Hepatocyte (in vitro differentiated cells): ENCODE results near the gene COQ2. TPM values are rescaled to one million over a fixed set of nuclear protein-coding genes. Genes with fewer than 3 reads are reported as not detected.

ENCODE experiments used
- DNase-seq: peaks from one replicate; pipeline ENCODE4 v3.0.0-alpha.2; 2016; ENCODE audit warnings: low spot score
- H2AFZ ChIP-seq: fragments of 200-600 bp; sonication (generic); 2 replicates; pipeline ENCODE4 v1.6.0; 2016; ENCODE audit warnings: antibody characterized with exemption, mild to moderate bottlenecking
- H3K27ac ChIP-seq: fragments of 200-600 bp; sonication (generic); 2 replicates; pipeline ENCODE4 v1.5.1; 2016; ENCODE audit warnings: mild to moderate bottlenecking
- H3K27me3 ChIP-seq: fragments of 200-600 bp; sonication (generic); 2 replicates; pipeline ENCODE4 v1.6.1; 2016
- H3K36me3 ChIP-seq: fragments of 200-600 bp; sonication (generic); replicated peaks from 2 replicates; pipeline ENCODE4 v1.5.1; 2016; ENCODE audit warnings: low read depth; ENCODE audit not compliant: insufficient read depth
- H3K4me1 ChIP-seq: fragments of 200-600 bp; sonication (generic); 2 replicates; pipeline ENCODE4 v1.5.1; 2016; ENCODE audit warnings: mild to moderate bottlenecking, moderate library complexity; ENCODE audit not compliant: insufficient read depth
- H3K4me2 ChIP-seq: fragments of 200-600 bp; sonication (generic); 2 replicates; pipeline ENCODE4 v1.6.0; 2016
- H3K4me3 ChIP-seq: fragments of 200-600 bp; sonication (generic); 2 replicates; pipeline ENCODE4 v1.5.1; 2016; ENCODE audit warnings: mild to moderate bottlenecking
- H3K79me2 ChIP-seq: fragments of 200-600 bp; sonication (generic); 2 replicates; pipeline ENCODE4 v1.6.0; 2017; ENCODE audit warnings: mild to moderate bottlenecking
- H3K9me2 ChIP-seq: fragments of 200-600 bp; sonication (generic); replicated peaks from 2 replicates; pipeline ENCODE4 v1.6.0; 2017; ENCODE audit warnings: mild to moderate bottlenecking; ENCODE audit not compliant: insufficient read depth
- H3K9me3 ChIP-seq: fragments of 200-600 bp; sonication (generic); 2 replicates; pipeline ENCODE4 v1.5.1; 2016; ENCODE audit warnings: low read depth, mild to moderate bottlenecking
- H4K20me1 ChIP-seq: fragments of 200-600 bp; sonication (generic); 2 replicates; pipeline ENCODE4 v1.6.0; 2016; ENCODE audit warnings: mild to moderate bottlenecking; ENCODE audit not compliant: insufficient read depth, poor library complexity, severe bottlenecking
- CTCF ChIP-seq: fragments of 200-600 bp; sonication (generic); IDR thresholded peaks from 2 replicates; pipeline ENCODE4 v1.5.1; 2016; ENCODE audit warnings: antibody characterized with exemption, mild to moderate bottlenecking; ENCODE audit not compliant: poor library complexity
- EZH2 ChIP-seq: fragments of 200-600 bp; sonication (generic); IDR thresholded peaks from 2 replicates; pipeline ENCODE4 v1.6.1; 2016; ENCODE audit warnings: antibody characterized with exemption, mild to moderate bottlenecking, borderline replicate concordance
- EZH2phosphoT487 ChIP-seq: fragments of 200-600 bp; sonication (generic); IDR thresholded peaks from one replicate; pipeline ENCODE4 v1.6.1; 2018; ENCODE audit warnings: antibody characterized with exemption, mild to moderate bottlenecking, low read depth, moderate library complexity; ENCODE audit not compliant: unreplicated experiment, severe bottlenecking
- WGBS: methylation state at CpG from one replicate; pipeline ENCODE4 v1.1.6; 2016; ENCODE audit warnings: low lambda C conversion rate; ENCODE audit errors: missing lambda C conversion rate; 5-methylcytosine and 5-hydroxymethylcytosine counted together
- polyA plus RNA-seq: library from polyadenylated mRNA; unstranded; fragments of >200 nt; fragmentation: Nextera tagmentation; extraction: Ambion mirVana; gene quantifications from 2 replicates; pipeline ENCODE4 v1.2.1, GENCODE V29; 2016
- total RNA-seq: library from RNA; depleted of rRNA; stranded (reverse); fragments of >200 nt; gene quantifications from 2 replicates; pipeline ENCODE4 v1.2.3, GENCODE V29; 2014

Gene COQ2
- total and polyA plus RNA-seq, 2 experiments from 2014 or later, result 13.4 to 18.6 TPM

GRCh38 chr4:83316459-83317165, 32.0 kb upstream of the COQ2 start:
- 88% methylated on average over 13 of the region's 13 CpGs for WGBS
- H3K27ac ChIP-seq, result no peak overlapping the region
- no peak for DNase-seq
- H3K4me3 ChIP-seq, result no peak overlapping the region
- no peaks in the 10 kb centered on the region for H3K4me1 ChIP-seq
- H3K9me3 ChIP-seq, result no peaks in the 10 kb centered on the region
- no peak overlapping the region for H3K4me2 ChIP-seq
- TF ChIP-seq EZH2 (no peak), EZH2phosphoT487 (no peak), CTCF (no peak)
- H3K36me3 ChIP-seq, result no peaks in the 10 kb centered on the region
- no peaks in the 10 kb centered on the region for H4K20me1 ChIP-seq
- no peak overlapping the region for H2AFZ ChIP-seq
- H3K79me2 ChIP-seq, result no peaks in the 10 kb centered on the region
- H3K27me3 ChIP-seq, result no peaks in the 10 kb centered on the region
- no peaks in the 10 kb centered on the region for H3K9me2 ChIP-seq

- Histone ChIP-seq H3K27ac (no peak overlapping the region), H3K4me2 (no peak overlapping the region), H3K79me2 (no peaks in the 10 kb centered on the region), H3K4me1 (no peaks in the 10 kb centered on the region), H3K4me3 (no peak overlapping the region), H3K27me3 (no peaks in the 10 kb centered on the region), H3K9me3 (no peaks in the 10 kb centered on the region), H3K9me2 (no peaks in the 10 kb centered on the region), H2AFZ (no peak overlapping the region), H4K20me1 (no peaks in the 10 kb centered on the region), H3K36me3 (no peaks in the 10 kb centered on the region)
- WGBS, result 85% methylated on average over 4 of the region's 4 CpGs
- no peak for DNase-seq
- TF ChIP-seq CTCF, result no peak
- TF ChIP-seq EZH2, result no peak
- no peak for TF ChIP-seq EZH2phosphoT487
Observed at GRCh38 chr4:83315341-83315870, 30.8 kb upstream of the COQ2 start.

- Histone ChIP-seq H3K9me3 (no peaks in the 10 kb centered on the region), H3K27ac (no peak overlapping the region), H2AFZ (no peak overlapping the region), H3K79me2 (no peaks in the 10 kb centered on the region), H3K4me2 (no peak overlapping the region), H3K9me2 (no peaks in the 10 kb centered on the region), H4K20me1 (no peaks in the 10 kb centered on the region), H3K27me3 (no peaks in the 10 kb centered on the region), H3K4me3 (no peak overlapping the region), H3K4me1 (no peaks in the 10 kb centered on the region), H3K36me3 (no peaks in the 10 kb centered on the region)
- 45% methylated on average over 4 of the region's 4 CpGs for WGBS
- DNase-seq, result no peak
- no peak for TF ChIP-seq CTCF
- no peak for TF ChIP-seq EZH2
- no peak for TF ChIP-seq EZH2phosphoT487
Observed at GRCh38 chr4:83308672-83309071, 24.1 kb upstream of the COQ2 start.
